ENCODE data around the gene POLR3A. TPM values are rescaled to one million over a fixed set of nuclear protein-coding genes. Genes with fewer than 3 reads are reported as not detected.

Gene POLR3A
- total and polyA plus RNA-seq, 2 experiments from 2014 or later = 8.0 to 9.8 TPM

DNA sequence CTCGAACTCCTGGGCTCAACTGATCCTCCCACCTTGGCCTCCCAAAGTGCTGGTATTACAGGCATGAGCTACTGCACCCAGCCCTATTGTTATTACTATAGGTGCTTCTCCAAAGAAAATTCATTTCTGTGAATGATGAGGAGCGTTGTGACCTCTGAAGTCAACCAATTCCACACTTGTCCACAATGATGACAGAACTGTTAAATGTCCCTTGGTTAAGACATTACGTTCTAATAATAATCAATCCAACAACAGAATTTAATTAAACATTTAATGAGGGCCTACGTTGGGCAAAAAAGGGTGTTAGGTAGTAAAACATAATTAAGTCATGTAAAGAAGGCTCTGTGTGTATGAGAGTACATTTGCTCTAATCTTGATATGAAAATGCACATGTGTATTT is 18.2 kb downstream of the POLR3A start:
- H4K20me1 ChIP-seq (ENCODE audit: insufficient read depth, poor library complexity, severe bottlenecking) = no peaks in the 10 kb centered on the region
- no peak overlapping the region for H3K4me2 ChIP-seq
- DNase-seq (ENCODE audit: low spot score) = no peak
- H3K27me3 ChIP-seq = no peaks in the 10 kb centered on the region
- no peak overlapping the region for H2AFZ ChIP-seq
- H3K9me3 ChIP-seq (ENCODE audit: low read depth) = no peaks in the 10 kb centered on the region
- 97% methylated on average over 4 of the region's 4 CpGs for WGBS (ENCODE audit: low lambda C conversion rate, missing lambda C conversion rate)
- H3K4me1 ChIP-seq (ENCODE audit: insufficient read depth) = no peaks in the 10 kb centered on the region
- H3K79me2 ChIP-seq = no peaks in the 10 kb centered on the region
- H3K9me2 ChIP-seq (replicated peaks; ENCODE audit: insufficient read depth) = no peaks in the 10 kb centered on the region
- H3K36me3 ChIP-seq (replicated peaks; ENCODE audit: insufficient read depth, low read depth) = peaks cover 8% of the 10 kb centered on the region
- no peak overlapping the region for H3K27ac ChIP-seq
- TF ChIP-seq EZH2phosphoT487 (IDR thresholded peaks at IDR 0.05; ENCODE audit: low read depth, severe bottlenecking, unreplicated experiment) (no peak), EZH2 (IDR thresholded peaks at IDR 0.05; ENCODE audit: borderline replicate concordance) (no peak)
- TF ChIP-seq, protein P1, sequence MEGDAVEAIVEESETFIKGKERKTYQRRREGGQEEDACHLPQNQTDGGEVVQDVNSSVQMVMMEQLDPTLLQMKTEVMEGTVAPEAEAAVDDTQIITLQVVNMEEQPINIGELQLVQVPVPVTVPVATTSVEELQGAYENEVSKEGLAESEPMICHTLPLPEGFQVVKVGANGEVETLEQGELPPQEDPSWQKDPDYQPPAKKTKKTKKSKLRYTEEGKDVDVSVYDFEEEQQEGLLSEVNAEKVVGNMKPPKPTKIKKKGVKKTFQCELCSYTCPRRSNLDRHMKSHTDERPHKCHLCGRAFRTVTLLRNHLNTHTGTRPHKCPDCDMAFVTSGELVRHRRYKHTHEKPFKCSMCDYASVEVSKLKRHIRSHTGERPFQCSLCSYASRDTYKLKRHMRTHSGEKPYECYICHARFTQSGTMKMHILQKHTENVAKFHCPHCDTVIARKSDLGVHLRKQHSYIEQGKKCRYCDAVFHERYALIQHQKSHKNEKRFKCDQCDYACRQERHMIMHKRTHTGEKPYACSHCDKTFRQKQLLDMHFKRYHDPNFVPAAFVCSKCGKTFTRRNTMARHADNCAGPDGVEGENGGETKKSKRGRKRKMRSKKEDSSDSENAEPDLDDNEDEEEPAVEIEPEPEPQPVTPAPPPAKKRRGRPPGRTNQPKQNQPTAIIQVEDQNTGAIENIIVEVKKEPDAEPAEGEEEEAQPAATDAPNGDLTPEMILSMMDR (IDR thresholded peaks at IDR 0.05; ENCODE audit: poor library complexity) = no peak
- no peak overlapping the region for H3K4me3 ChIP-seq

GRCh38 chr10:78010278-78010677 is 19.0 kb downstream of the POLR3A start:
- TF ChIP-seq EZH2 (IDR thresholded peaks at IDR 0.05; ENCODE audit: borderline replicate concordance) = no peak
- TF ChIP-seq, protein P1 (IDR thresholded peaks at IDR 0.05; ENCODE audit: poor library complexity) = no peak
- Histone ChIP-seq H3K79me2 (no peaks in the 10 kb centered on the region), H3K9me2 (replicated peaks; ENCODE audit: insufficient read depth) (no peaks in the 10 kb centered on the region), H3K9me3 (ENCODE audit: low read depth) (no peaks in the 10 kb centered on the region), H3K4me3 (no peak overlapping the region), H3K4me1 (ENCODE audit: insufficient read depth) (no peaks in the 10 kb centered on the region), H2AFZ (no peak overlapping the region), H3K27ac (no peak overlapping the region), H3K27me3 (no peaks in the 10 kb centered on the region), H3K36me3 (replicated peaks; ENCODE audit: insufficient read depth, low read depth) (peaks cover 3% of the 10 kb centered on the region), H4K20me1 (ENCODE audit: insufficient read depth, poor library complexity, severe bottlenecking) (no peaks in the 10 kb centered on the region), H3K4me2 (no peak overlapping the region)
- WGBS (ENCODE audit: low lambda C conversion rate, missing lambda C conversion rate) = 93% methylated on average over 7 of the region's 7 CpGs
- no peak for DNase-seq (ENCODE audit: low spot score)

DNA sequence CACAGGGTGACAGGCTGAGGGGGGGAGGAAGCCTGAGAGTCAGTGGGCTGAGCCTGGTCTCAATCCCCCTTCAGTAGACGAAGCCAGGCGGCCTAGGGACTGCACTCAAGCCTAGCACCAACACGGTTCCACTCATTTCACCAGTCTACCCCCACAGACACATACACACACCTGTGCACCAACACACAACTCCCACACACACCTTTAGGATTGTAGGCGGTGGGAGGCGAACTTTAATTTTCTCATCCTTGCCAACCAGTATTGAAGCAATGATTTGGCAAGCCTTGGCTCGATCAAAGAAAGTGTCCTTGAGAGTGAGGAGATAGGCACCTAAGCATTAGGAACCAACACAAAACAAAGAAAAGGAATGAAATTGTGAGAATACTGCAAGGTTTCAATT is 19.7 kb downstream of the POLR3A start:
- Histone ChIP-seq H4K20me1 (ENCODE audit: insufficient read depth, poor library complexity, severe bottlenecking) (no peaks in the 10 kb centered on the region), H3K36me3 (replicated peaks; ENCODE audit: insufficient read depth, low read depth) (no peaks in the 10 kb centered on the region)
- WGBS (ENCODE audit: low lambda C conversion rate, missing lambda C conversion rate) = 99% methylated on average over 6 of the region's 6 CpGs

More for the DNA sequence above, 19.7 kb downstream of the POLR3A start:
- H3K4me1 ChIP-seq (ENCODE audit: insufficient read depth) = no peaks in the 10 kb centered on the region
- no peaks in the 10 kb centered on the region for H3K9me2 ChIP-seq (replicated peaks; ENCODE audit: insufficient read depth)
- H3K27ac ChIP-seq = no peak overlapping the region
- H3K4me3 ChIP-seq = no peak overlapping the region
- H3K27me3 ChIP-seq = no peaks in the 10 kb centered on the region
- TF ChIP-seq EZH2phosphoT487 (IDR thresholded peaks at IDR 0.05; ENCODE audit: low read depth, severe bottlenecking, unreplicated experiment) (no peak), EZH2 (IDR thresholded peaks at IDR 0.05; ENCODE audit: borderline replicate concordance) (no peak)
- TF ChIP-seq, protein P1 (IDR thresholded peaks at IDR 0.05; ENCODE audit: poor library complexity) = no peak
- H3K79me2 ChIP-seq = no peaks in the 10 kb centered on the region
- no peak overlapping the region for H3K4me2 ChIP-seq
- H3K9me3 ChIP-seq (ENCODE audit: low read depth) = no peaks in the 10 kb centered on the region
- DNase-seq (ENCODE audit: low spot score) = no peak
- no peak overlapping the region for H2AFZ ChIP-seq

Data from hepatocyte (in vitro differentiated cells).